AG10803 (cell line): ENCODE measurements around the gene LIMS2.

Experiments
- DNase-seq: peaks from one replicate; pipeline ENCODE4 v3.0.0; 2010; ENCODE audit warnings: low read depth
- H3K4me3 ChIP-seq: 2 replicates; pipeline ENCODE4 v1.5.1; 2011; ENCODE audit warnings: mild to moderate bottlenecking, low read length, control low read depth
- TF ChIP-seq, protein P1 (sequence below): conservative IDR thresholded peaks from 2 replicates; pipeline ENCODE4 v1.5.1; 2011; ENCODE audit warnings: mild to moderate bottlenecking, low read length, control low read depth, inconsistent platforms

LIMS2 gene

DNA sequence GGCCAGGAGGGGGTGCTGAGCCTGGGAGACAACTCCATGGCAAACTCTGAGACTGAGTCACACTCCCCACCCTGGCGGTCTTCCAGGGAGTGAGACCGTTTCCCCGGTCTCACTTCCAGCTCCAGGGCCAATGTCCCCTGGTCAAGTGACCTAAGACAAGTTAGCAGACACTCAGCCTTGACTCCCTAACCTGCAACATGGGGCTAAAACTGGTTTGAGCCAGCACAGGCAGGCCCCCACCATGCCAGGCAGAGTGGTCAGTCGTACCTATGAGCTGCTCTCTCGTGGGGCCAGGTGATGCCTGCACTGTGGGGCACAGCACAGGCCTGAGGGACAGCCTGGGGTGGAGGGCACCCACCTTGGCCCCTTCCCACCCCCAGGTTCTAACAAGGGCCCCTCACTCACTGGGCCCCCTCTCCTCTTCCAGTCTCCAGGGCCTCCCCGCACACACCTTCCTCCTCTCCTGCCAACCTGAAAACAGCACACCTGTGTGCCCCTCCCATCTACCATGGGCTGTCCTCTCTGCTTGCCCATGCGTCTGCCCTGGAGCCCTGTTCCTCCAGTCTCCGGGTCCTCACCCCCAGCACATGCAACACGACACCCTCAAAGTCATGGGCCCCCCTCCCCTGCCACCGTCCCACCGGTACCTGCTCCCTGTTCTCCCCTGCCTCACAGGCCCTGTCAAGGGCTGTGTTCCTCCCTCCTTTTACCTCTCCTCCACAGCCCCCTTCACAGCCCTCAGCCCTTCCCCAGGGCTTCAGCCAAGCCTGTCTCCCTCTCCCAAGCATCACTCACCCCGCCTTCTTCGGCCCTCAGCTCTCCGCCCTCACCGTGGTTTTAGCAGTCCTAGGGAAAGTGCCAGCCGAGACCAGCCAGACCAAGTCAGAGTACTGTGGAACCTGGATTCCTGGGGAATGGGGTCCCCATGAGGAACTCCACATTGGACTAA is 27.8 kb downstream of the LIMS2 start:
- H3K4me3 ChIP-seq = no peak overlapping the region
- TF ChIP-seq, protein P1, sequence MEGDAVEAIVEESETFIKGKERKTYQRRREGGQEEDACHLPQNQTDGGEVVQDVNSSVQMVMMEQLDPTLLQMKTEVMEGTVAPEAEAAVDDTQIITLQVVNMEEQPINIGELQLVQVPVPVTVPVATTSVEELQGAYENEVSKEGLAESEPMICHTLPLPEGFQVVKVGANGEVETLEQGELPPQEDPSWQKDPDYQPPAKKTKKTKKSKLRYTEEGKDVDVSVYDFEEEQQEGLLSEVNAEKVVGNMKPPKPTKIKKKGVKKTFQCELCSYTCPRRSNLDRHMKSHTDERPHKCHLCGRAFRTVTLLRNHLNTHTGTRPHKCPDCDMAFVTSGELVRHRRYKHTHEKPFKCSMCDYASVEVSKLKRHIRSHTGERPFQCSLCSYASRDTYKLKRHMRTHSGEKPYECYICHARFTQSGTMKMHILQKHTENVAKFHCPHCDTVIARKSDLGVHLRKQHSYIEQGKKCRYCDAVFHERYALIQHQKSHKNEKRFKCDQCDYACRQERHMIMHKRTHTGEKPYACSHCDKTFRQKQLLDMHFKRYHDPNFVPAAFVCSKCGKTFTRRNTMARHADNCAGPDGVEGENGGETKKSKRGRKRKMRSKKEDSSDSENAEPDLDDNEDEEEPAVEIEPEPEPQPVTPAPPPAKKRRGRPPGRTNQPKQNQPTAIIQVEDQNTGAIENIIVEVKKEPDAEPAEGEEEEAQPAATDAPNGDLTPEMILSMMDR = no peak
- peak; percentile 46 for DNase-seq

DNA sequence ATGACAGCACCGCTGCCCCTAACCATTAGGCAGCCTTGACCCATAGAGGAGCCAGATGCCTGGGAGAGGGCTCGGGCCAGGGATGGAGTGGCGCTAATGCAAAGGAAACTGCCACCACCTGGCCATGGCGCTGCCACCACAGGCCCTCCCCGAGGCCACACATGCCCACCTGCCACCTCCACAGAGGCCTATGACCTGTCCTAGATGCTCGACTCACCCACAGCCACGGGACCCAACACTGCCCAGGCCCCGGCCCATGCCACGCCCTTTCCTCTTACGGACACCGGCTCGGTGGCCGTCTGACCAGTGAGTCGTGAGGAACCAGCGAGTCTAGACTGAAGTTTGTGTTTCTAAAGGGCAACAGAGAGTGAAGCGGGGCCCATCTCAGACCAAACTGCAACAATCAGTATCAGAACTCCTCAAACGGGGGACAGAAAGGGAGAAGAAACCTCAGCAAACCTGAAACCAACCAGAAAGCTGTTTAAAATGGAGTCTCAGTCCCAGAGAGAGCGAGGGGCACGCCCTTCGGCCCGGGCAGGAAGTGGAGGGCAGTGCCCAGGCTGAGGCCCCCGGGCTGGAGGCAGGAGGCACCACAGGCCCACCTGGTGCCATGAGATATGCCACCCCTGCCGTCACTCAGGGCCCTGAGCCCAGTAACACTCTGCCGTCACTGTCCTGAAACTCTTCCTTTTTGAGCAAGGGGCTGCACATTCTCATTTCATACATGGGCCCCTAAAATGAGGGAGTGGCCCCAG is 28.7 kb downstream of the LIMS2 start:
- H3K4me3 ChIP-seq = no peak overlapping the region
- TF ChIP-seq, protein P1 = no peak
- no peak for DNase-seq

DNA sequence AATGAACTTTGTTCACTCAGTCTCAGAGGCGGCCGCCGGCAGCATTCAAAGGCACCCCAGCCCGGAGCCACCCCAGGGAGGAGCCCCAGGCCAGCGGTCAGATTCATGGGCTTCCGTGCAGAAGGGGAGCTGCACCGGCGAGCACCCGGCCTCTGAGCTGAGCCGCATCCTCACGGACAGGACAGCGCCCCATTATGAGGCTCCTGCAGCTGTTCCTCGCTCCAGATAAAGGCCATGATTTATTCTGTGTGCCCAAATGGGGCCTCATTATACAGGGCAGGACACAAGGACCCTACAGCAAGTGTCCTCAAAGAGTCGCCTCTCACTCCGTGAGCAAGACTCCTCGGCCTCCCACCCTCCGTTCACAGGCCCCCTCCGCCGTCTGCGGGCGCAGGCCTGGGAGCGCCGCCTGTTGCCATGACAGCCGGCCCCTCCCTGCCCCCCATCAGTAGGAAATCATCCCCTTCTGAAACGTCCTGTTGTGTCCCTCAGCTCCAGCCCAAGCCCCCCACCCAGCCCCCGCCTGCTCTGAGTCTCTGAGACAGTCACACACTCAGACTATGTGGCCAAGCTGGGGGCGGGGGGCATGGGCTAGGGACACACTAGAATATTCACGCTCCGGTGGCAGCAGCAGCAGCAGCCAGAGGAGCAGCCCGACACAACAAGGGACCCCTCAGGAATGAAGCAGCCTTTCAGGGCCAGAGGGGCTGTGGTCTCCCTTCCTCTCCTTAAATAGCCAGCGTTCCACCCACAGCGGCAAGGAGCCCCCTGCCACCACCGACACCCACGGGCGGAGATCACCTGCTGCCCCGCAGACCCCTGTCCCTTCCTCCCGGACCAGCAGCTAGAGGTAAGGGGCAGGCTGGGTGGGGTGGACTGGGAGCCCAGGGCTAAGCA is 29.7 kb downstream of the LIMS2 start, which contains the start of gene GPR17:
Gene GPR17 (plus strand): TSS at position 759 of the 897 bp plus-strand sequence. CDS start 4,583 bp downstream, outside the sequence.
- no peak for DNase-seq
- TF ChIP-seq, protein P1 = no peak
- no peak within 1 kb of the TSS for H3K4me3 ChIP-seq

DNA sequence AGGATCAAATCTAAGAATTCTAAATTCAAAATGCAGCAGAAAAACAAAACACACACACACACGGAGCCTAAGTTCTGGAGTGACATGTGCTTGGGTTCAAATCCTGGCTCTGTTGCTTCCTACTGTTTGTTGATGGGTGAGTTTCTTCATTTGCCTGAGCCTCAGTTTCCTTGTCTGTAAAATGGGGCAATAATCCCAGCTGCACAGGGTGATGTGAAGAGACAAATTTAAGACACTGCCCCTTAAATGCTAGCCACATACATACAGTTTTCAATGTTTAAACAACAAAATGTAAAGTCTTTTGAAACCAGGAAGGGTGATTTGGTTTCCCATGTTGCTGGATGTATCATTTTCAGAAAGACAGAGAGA is 30.3 kb downstream of the LIMS2 start:
- DNase-seq = no peak
- TF ChIP-seq, protein P1 = no peak
- no peak overlapping the region for H3K4me3 ChIP-seq

DNA sequence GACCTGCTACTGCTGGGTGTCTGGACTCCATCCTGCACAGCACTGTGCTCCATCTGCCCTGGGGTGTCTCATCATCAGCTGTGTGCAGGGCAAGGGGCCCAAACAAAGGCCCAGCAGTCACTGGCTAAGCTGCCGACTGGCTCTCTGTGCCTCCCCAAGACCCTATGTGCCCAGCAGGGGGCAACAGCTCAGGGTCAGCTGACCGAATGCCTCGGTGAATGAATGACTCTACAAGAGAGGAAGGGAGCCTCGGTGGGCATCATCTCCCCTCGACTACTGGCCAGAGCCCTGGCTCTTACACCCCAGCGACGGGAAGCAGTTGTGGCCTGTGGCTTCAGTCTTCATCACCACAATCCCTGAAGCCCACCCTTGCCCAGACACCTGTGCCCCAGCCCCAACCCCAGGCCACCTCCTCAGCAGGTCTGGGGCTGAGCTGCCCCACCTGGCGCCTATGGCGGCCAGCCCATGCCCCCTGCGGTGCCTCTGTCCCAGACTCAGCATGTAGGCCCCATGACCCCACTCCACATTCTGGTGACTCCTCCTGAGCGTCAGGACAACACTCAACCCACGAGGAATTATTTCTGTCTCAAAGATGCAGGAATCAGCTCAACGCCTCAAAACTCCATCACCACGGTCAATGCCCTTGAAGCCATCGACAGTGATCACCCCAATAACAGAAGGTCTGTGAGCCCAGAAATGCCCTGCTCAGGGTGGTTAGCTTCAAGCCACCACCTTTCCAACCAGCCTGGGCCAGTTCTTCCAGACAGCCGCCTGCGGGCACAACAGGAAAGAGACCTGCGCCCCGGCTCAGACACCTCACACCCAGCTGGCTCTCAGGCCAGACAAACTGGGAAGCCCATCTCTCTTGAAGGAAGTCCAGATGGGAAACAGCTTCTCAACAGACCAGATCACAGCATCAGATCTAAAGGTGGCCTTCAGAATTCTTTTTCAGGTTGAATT is 31.0 kb downstream of the LIMS2 start:
- no peak overlapping the region for H3K4me3 ChIP-seq
- no peak for DNase-seq
- TF ChIP-seq, protein P1 = no peak
